Cardiac fibroblast (primary cell): ENCODE results near the gene ZNF334.

Experiments
- DNase-seq, 2 donors: peaks; one replicate each; pipeline versions ENCODE4 v3.0.0 to v3.0.0-alpha.2; 2010; ENCODE audit warnings: low read depth in 2 of 2
- H3K4me3 ChIP-seq, 2 donors: replicated peaks in 1 of 2; 1 replicate in 1 of 2; 2 replicates in 1 of 2; pipeline ENCODE4 v1.5.1; 2011; ENCODE audit warnings: low read depth in 2 of 2, low read length in 2 of 2, mild to moderate bottlenecking in 2 of 2, moderate library complexity in 1 of 2
- TF ChIP-seq, protein P1 (sequence below): IDR thresholded peaks from one replicate; pipeline ENCODE4 v1.5.1; 2011; ENCODE audit warnings: low read depth, mild to moderate bottlenecking, low read length, inconsistent platforms

Gene ZNF334

DNA sequence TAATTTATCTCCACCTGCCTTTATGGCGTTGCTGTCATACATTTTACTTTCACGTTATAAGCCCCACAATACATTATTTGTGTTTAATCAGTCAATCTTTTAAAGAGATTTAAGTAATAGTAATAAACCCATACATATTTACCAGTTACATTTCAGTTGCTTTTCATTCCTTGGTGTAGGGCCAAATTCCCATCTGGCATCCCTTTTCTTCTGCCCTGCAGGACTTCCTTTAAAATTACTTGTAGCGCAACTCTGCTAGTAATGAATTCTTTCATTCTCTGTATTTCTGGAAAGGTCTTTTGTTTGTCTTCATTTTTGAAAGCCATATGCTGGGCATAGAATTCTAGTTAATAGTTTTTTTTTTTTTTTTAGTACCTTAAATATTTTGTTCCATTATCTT lies 24.9 kb downstream of the ZNF334 start:
- no peak overlapping the region for H3K4me3 ChIP-seq
- no peak for DNase-seq
- TF ChIP-seq, protein P1, sequence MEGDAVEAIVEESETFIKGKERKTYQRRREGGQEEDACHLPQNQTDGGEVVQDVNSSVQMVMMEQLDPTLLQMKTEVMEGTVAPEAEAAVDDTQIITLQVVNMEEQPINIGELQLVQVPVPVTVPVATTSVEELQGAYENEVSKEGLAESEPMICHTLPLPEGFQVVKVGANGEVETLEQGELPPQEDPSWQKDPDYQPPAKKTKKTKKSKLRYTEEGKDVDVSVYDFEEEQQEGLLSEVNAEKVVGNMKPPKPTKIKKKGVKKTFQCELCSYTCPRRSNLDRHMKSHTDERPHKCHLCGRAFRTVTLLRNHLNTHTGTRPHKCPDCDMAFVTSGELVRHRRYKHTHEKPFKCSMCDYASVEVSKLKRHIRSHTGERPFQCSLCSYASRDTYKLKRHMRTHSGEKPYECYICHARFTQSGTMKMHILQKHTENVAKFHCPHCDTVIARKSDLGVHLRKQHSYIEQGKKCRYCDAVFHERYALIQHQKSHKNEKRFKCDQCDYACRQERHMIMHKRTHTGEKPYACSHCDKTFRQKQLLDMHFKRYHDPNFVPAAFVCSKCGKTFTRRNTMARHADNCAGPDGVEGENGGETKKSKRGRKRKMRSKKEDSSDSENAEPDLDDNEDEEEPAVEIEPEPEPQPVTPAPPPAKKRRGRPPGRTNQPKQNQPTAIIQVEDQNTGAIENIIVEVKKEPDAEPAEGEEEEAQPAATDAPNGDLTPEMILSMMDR, result no peak

DNA sequence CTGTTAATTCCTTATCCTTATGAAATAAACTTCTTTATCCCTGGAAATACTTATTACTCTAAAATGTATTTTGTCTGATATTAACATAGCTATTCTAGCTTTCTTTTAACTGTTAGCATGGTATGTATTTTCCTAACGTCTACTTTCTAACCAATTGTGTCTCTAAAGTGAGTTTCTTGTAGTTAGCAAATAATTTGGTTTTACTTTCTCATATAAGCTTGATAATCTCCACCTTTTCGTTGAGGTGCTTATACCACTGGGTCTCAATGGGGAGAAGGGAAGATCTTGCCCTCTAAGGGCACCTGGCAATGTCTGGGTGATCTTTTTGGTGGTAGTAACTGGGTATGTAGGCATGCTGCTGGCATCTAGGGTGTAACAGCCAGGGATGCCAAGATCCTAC lies 25.7 kb downstream of the ZNF334 start:
- TF ChIP-seq, protein P1, result no peak
- H3K4me3 ChIP-seq, result no peak overlapping the region
- DNase-seq, result no peak

DNA sequence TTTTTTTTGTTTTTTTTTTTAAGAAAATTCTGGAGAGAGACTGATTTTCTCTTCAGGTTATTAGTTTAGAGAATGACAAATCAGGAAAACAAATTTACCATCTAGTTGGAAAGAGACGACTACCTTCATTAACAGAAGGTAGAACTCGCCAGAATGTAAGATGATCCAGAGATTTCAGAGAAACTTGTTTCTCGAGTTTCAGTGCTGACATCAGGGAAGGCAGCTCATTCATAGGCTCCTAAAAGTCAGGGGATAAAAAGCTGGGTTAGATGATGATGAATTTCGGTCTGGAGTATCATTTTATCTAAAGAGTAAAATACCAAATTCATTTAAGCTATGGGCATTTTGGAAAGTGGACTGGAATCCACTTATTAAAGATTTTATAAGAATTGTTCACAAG lies 27.9 kb downstream of the ZNF334 start:
- no peak overlapping the region for H3K4me3 ChIP-seq
- TF ChIP-seq, protein P1, result no peak
- DNase-seq, result no peak

DNA sequence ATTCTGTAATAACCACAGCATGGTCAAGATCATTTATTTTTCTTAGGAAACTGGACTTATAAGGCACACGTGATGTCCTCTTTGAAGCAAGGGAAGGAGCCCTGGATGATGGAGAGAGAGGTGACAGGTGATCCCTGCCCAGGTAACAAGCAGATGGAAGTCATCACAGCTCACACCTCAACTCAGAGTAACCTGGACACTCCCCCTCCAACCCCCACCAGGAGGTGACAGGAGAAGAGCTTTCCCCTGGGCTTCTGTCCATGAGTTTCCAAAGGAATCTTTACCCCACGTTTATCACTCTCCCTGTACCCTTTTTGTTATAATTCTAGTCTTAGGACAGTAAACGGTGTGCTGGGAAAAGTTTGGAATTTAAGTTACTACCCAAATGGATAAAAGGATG lies 28.4 kb downstream of the ZNF334 start:
- TF ChIP-seq, protein P1, result no peak
- DNase-seq, result no peak
- no peak overlapping the region for H3K4me3 ChIP-seq

DNA sequence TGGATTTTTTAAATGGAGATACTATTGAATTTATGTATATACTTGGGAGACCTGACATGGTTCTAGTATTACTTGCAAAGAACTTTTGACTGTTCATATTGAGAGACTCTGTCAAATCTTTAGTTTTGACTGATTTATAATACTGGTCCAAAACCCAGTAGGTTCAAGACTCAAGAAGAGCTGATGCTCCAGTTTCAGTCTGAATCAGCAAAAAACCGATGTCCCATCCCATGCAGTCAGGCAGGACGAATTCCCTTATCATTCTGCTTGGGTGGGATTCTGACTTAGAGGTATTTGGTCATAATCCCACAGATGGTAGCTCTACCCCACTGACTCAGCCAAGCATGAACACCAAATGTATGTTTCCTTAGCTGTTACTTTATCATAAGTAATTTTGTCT lies 29.5 kb downstream of the ZNF334 start:
- TF ChIP-seq, protein P1, result no peak

DNA sequence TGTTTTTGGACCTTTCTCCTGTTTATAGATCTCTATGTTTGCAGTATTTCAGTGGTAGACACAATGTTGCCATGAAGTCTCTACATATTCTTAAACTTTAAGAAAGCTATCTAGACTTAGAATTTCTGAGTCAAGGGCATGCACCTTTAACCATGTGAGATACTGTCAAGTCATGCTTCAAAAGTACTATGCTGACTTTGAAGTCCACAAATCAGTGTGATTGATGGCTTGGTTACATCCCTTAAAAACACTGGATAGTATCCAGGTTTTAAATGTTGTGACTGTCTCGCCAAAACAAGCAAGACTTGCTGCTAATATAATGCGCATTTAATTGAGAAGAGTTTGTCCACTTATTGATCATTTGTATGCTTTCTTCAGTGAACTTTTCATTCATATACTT lies 30.5 kb downstream of the ZNF334 start:
- no peak for DNase-seq
- H3K4me3 ChIP-seq, result no peak overlapping the region
- TF ChIP-seq, protein P1, result no peak

More for the DNA sequence above, 29.5 kb downstream of the ZNF334 start:
- H3K4me3 ChIP-seq, result no peak overlapping the region
- DNase-seq, result no peak

DNA sequence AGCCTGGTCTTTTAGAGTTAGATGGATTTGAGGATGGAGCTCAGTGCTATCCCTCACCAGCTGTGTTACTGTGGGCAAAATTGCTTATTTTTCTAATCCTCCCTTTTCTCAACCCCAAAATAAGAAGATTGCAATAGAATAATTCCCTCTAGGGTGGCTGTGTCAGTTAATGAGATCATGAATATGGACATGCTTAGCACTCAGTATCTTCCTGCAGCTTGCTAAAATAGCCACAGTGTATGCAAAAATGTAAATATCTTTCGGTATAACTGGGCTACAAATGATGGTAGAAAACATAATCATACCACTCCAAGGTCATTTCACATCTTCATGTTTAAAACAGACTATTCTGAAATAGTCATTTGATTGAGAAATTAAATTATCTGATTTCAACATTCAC lies 35.7 kb downstream of the ZNF334 start:
- H3K4me3 ChIP-seq, result no peak overlapping the region
- TF ChIP-seq, protein P1, result no peak
- DNase-seq, result no peak
